ENCODE data around the gene HAUS1.

DNA sequence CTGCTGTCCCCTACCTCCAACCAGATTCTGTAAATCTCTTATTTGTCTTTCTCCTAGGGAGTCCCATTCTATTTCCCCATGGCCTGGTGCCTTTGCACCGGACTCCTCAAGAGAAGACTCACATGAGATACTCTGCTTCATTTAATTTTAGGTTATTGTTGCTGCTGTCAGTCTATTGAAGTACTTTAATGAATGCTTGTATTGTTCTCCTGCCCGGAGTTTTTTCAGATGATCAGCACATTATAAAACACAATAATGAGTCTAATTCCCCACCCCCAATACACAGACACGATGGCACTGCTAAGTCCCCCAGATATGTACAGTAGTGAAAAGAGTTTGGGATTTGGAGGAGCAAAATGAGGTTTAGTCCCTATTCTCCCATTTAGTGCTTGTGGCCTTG is 58.9 kb downstream of the HAUS1 start:
- no peak for TF ChIP-seq FOXK1 (CRISPR knock-in tag; IDR thresholded peaks at IDR 0.05)
- TF ChIP-seq, protein P1, sequence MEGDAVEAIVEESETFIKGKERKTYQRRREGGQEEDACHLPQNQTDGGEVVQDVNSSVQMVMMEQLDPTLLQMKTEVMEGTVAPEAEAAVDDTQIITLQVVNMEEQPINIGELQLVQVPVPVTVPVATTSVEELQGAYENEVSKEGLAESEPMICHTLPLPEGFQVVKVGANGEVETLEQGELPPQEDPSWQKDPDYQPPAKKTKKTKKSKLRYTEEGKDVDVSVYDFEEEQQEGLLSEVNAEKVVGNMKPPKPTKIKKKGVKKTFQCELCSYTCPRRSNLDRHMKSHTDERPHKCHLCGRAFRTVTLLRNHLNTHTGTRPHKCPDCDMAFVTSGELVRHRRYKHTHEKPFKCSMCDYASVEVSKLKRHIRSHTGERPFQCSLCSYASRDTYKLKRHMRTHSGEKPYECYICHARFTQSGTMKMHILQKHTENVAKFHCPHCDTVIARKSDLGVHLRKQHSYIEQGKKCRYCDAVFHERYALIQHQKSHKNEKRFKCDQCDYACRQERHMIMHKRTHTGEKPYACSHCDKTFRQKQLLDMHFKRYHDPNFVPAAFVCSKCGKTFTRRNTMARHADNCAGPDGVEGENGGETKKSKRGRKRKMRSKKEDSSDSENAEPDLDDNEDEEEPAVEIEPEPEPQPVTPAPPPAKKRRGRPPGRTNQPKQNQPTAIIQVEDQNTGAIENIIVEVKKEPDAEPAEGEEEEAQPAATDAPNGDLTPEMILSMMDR (IDR thresholded peaks at IDR 0.05): no peak
- TF ChIP-seq, protein P2, sequence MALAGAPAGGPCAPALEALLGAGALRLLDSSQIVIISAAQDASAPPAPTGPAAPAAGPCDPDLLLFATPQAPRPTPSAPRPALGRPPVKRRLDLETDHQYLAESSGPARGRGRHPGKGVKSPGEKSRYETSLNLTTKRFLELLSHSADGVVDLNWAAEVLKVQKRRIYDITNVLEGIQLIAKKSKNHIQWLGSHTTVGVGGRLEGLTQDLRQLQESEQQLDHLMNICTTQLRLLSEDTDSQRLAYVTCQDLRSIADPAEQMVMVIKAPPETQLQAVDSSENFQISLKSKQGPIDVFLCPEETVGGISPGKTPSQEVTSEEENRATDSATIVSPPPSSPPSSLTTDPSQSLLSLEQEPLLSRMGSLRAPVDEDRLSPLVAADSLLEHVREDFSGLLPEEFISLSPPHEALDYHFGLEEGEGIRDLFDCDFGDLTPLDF (CRISPR knock-in tag; IDR thresholded peaks at IDR 0.05): no peak
- TF ChIP-seq, protein P3, sequence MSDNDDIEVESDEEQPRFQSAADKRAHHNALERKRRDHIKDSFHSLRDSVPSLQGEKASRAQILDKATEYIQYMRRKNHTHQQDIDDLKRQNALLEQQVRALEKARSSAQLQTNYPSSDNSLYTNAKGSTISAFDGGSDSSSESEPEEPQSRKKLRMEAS (CRISPR knock-in tag; IDR thresholded peaks at IDR 0.05): no peak
- no peak for TF ChIP-seq NFYB (CRISPR knock-in tag; conservative IDR thresholded peaks at IDR 0.05; ENCODE audit: low read depth)
- TF ChIP-seq, protein P4, sequence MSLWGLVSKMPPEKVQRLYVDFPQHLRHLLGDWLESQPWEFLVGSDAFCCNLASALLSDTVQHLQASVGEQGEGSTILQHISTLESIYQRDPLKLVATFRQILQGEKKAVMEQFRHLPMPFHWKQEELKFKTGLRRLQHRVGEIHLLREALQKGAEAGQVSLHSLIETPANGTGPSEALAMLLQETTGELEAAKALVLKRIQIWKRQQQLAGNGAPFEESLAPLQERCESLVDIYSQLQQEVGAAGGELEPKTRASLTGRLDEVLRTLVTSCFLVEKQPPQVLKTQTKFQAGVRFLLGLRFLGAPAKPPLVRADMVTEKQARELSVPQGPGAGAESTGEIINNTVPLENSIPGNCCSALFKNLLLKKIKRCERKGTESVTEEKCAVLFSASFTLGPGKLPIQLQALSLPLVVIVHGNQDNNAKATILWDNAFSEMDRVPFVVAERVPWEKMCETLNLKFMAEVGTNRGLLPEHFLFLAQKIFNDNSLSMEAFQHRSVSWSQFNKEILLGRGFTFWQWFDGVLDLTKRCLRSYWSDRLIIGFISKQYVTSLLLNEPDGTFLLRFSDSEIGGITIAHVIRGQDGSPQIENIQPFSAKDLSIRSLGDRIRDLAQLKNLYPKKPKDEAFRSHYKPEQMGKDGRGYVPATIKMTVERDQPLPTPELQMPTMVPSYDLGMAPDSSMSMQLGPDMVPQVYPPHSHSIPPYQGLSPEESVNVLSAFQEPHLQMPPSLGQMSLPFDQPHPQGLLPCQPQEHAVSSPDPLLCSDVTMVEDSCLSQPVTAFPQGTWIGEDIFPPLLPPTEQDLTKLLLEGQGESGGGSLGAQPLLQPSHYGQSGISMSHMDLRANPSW (CRISPR knock-in tag; conservative IDR thresholded peaks at IDR 0.05; ENCODE audit: low read depth): no peak
- TF ChIP-seq CREM (CRISPR knock-in tag; IDR thresholded peaks at IDR 0.05): no peak
- no peak for TF ChIP-seq GTF2I (CRISPR knock-in tag; conservative IDR thresholded peaks at IDR 0.05)
- TF ChIP-seq, protein P5, sequence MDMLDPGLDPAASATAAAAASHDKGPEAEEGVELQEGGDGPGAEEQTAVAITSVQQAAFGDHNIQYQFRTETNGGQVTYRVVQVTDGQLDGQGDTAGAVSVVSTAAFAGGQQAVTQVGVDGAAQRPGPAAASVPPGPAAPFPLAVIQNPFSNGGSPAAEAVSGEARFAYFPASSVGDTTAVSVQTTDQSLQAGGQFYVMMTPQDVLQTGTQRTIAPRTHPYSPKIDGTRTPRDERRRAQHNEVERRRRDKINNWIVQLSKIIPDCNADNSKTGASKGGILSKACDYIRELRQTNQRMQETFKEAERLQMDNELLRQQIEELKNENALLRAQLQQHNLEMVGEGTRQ (CRISPR knock-in tag; IDR thresholded peaks at IDR 0.05): no peak
- TF ChIP-seq, protein P6, sequence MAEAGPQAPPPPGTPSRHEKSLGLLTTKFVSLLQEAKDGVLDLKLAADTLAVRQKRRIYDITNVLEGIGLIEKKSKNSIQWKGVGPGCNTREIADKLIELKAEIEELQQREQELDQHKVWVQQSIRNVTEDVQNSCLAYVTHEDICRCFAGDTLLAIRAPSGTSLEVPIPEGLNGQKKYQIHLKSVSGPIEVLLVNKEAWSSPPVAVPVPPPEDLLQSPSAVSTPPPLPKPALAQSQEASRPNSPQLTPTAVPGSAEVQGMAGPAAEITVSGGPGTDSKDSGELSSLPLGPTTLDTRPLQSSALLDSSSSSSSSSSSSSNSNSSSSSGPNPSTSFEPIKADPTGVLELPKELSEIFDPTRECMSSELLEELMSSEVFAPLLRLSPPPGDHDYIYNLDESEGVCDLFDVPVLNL (CRISPR knock-in tag; IDR thresholded peaks at IDR 0.05; ENCODE audit: borderline replicate concordance, low read depth): no peak
- TF ChIP-seq NFE2L1 (CRISPR knock-in tag; IDR thresholded peaks at IDR 0.05): no peak

Data from WTC11 (cell line).